Superior temporal gyrus (tissue), 1 donor: ENCODE results near the gene DGUOK.

ENCODE experiments used
- DNase-seq: peaks from one replicate; pipeline ENCODE4 v3.0.0-alpha.2; 2016; ENCODE audit errors: extremely low spot score

Gene DGUOK

DNA sequence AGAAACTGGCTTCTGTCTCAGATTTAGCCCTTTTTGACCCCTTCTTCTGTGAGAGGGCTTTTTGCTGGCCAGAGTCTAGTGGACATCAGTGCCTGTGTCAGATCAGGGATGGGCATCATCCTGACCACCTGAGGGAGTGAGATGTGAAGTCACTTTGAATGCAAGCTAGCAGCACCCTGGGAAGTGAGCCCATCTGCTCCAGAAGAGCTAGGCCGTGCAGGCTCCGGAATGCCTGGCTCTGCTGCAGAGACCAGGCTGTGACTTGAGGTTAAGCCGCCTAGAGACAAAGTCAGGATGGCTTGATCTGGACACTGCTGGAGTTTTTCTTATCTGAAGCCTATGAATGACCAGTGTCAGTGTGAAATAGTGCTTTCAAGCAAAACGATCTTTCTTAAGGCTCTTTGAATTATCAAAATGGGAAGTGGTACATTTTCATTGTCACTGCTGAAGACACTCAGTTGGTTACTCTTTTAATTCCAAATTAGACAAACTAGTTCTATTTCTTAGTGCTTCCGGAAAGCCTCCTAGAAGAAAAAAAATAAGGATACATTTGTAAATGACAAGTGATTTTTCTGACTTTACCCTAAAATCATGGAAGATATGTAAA lies 20.8 kb downstream of the DGUOK start:
- DNase-seq = no peak

DNA sequence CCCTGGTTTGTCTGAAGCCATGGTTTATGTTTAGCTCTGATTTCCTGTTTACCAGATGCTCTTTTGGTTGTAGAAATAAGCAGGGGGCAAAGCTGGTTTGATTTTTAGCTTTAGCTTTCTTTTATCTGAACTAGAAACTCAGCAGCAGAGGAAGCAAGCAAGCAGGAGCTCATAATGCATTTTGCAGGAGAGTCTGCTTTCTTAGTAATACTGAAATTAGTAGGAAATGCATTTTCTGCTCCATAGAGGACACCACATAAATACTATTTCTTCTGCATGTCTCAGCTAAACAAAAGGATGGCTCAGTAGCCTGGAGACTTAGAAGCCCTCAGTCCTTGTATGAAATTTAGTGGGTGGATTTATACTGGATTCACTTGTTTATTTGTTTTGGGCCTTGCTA lies 23.1 kb downstream of the DGUOK start:
- DNase-seq = no peak

GRCh38 chr2:73952499-73953446 lies 26.1 kb downstream of the DGUOK start:
- no peak for DNase-seq

DNA sequence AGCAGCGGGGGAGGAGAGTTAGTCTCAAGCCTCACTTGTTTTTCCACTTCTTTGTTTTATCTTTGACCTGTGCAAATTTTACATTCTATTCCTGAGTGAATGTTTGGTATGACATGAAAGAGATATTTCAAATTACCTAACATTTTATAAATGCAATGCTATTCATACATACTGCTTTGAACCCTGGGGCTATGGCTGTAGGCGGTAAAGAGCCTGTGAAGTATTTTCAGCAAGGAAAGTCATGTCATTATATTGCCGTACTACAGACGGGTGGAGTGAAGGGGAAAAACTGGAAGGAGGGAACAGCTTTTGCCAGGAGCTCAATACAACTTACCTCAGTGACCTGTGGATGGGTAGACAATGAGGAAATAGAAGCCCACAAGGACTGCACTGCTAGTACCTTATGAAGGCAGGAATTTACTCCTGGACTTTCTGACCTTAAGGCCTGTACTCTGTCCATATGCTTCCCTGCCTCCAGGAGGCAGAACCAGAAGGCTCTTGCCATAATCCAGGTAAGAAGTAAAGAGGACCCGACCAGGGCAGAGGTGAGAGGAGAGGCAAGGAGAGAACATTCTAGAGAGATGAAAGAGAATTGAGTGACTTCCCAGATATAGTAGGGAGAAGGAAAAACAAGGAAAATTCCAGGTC lies 29.7 kb downstream of the DGUOK start:
- no peak for DNase-seq

DNA sequence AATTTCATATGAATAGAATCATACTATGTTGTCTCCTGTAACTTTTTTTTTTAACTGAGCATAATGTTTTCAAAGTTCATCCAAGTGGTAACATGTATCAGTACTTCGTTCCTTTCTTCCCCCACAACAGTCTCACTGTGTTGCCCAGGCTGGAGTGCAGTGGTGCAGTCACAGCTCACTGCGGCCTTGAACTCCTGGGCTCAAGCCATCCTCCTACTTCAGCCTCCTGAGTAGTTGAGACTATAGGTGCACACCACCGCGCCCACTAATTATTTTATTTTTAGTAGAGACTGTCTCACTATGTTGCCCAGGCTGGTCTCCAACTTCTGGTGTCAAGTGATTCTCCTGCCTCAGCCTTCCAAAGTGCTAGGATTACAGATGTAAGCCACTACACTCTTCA lies 34.6 kb downstream of the DGUOK start:
- DNase-seq = no peak

GRCh38 chr2:73961823-73962615 lies 35.3 kb downstream of the DGUOK start:
- DNase-seq = no peak

DNA sequence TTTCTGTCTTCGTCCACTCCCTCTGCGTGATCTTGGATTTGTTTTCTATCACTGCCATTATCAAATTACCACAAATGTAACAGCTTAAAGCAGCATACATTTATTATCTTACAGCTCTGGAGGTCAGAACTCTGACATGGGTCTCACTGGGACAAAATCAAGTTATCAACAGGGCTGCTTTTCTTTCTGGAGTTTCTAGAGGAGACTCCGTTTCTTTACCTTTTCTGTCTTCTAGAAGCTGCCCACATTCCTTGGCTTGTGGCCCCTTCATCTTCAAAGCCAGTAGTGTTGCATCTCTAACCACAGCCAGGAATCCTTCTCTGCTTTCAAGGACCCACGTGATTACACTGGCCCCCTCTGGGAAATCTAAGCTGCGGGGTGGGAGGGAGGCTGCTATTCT lies 36.1 kb downstream of the DGUOK start:
- no peak for DNase-seq

DNA sequence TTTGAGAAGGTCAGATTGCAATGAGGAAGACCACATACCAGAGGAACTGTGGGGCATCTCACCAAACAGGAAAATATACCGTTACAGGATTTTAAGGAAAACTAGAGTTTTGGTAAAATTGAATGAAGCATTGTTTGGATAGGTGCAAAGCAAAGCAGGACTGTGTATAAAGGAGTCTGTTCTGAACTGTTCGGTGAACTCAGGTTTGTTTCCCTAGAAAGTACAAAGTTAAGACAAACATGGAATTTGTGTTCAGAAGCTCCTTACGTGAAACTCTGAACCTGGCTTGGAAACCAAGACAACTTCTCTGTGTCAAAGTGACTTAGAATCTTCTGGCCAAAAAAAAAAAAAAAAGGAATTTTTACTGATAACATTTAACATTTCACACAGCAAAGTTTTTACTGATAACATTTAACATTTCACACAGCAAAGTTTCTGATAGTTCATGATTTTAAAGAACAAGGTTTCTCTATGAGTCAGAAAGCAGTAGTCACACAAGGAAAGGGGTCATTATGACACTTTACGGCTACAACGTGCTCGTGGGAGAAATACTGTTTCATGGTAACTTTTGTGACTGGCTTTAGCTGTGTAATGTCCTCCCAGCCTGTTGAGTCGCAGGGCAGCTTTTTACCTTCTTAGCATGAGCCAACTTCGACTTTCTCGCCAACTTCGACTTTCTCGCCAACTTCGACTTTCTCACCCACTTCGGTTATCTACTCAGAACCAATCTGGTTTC lies 36.9 kb downstream of the DGUOK start:
- DNase-seq = no peak

DNA sequence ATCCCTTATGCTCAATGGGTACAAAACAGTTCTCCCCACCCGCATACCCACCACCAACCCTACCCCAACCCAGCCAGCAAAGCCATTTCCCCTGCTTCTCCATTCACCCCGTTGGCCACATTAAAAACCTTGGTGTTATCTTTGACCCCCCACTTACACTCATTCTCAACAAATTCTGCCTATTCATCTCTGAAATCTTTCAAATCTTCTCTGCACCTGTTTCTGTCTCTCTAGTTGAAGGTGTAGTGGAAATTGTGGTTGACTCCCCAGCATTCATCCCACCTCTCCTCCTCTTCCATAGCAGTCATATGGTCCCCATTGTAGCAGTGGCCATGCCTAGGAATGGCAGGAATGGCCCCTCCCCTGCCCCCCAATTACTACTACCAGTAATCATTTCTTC lies 37.5 kb downstream of the DGUOK start:
- no peak for DNase-seq

- no peak for DNase-seq
Measured at GRCh38 chr2:73965053-73965452, 38.4 kb downstream of the DGUOK start.

DNA sequence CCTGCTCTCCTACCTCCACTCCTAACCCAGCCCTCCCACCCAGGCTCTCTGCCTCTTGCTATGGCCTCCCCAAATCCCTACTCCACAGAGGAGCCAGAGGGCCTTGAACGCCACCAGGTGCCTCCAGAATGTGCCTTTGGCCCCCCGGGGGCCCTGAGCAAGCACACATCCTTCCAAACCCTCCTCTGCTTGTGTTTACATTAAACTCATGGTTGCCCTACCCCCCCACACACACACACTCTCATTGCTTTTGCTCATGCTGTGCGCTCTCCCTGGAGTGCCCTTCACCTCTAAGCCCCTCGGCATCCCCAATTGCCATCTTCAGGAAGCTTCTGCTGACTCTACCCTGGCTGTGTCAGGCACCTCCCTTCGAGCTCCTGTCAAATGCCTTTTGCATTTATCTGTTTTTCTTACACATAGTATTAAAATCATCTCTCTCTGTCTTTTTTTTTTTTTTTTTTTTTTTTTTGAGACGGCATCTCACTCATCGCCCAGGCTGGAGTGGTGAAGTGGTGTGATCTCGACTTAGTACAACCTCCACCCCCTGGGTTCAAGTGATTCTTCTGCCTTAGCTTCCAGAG lies 41.8 kb downstream of the DGUOK start:
- no peak for DNase-seq

- no peak for DNase-seq
Measured at GRCh38 chr2:73969356-73969755, 42.7 kb downstream of the DGUOK start.

DNA sequence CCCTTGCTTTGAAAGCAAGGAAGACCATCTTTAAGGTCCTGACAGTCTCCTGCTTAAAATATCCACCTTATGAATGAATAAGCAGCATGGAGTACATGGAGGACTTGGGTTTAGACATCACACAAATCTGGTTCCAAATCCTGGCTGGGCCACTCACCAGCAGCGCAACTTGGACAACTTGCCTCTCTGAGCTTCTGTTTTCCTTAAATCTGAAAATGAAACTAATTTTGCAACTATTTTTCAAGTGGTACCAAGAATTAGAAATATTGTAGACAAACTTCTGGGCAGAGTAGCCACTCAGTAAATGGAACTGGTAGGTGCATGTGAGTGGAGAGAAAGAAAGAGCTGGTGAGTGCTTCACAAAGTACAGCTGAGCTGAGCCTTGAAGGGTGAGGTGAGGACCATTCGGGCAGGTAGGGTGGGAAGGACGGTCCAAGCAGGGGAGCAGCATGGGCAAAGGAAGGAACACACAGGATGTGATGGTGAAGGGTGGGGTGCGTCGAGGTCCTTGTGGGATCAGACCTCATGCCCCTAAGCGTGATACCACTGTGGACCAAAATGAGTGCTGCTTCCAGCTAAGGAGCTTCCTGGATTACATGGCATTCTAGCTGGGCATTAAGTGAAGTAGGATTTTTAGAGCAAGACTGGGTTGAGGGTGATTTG lies 43.6 kb downstream of the DGUOK start:
- DNase-seq = no peak

GRCh38 chr2:73970850-73971471 lies 44.3 kb downstream of the DGUOK start:
- no peak for DNase-seq

- DNase-seq = no peak
Measured at GRCh38 chr2:73971722-73972121, 45.0 kb downstream of the DGUOK start.

GRCh38 chr2:73972846-73973245 lies 46.2 kb downstream of the DGUOK start:
- no peak for DNase-seq

DNA sequence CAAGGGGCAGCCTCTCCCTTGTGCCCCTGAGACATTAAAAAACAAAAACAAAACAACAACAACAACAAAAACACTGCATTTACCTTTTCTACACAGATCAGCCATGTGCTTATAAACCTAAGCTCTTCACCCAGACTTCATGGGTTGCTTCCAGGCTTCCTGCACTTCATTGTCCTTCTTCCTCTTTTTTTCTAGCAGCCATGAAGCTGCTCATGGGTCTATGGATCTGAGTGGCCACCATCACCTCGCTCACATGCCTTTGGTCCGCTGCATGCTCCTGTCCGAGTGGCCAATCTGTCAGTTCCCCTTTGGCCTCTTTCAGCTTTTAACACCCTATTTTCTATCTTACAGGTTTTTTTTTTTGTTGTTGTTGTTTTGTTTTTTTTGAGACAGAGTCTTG lies 49.1 kb downstream of the DGUOK start:
- DNase-seq = no peak

GRCh38 chr2:73976803-73977202 lies 50.1 kb downstream of the DGUOK start:
- no peak for DNase-seq

GRCh38 chr2:73977466-73977865 lies 50.8 kb downstream of the DGUOK start:
- DNase-seq = no peak

GRCh38 chr2:73979021-73979420 lies 52.3 kb downstream of the DGUOK start:
- no peak for DNase-seq
